Stimulated activated CD8-positive, alpha-beta memory T cell treated with anti-CD3 and anti-CD28 coated beads, Interleukin-7, amount 100 ng/mL, for 1 hour (primary cell): Measurements from ENCODE around the gene GSTCD.
"Not testable (repeated sequence)": the region's sequence is repeated elsewhere in the genome, so short reads cannot be mapped to it uniquely, and the experiment has no call there.

Experiments used
- DNase-seq, 2 donors: peaks; one replicate each; pipeline ENCODE4 v3.0.0-alpha.2; 2020; ENCODE audit warnings: low read depth in 2 of 2

The GSTCD gene

GRCh38 chr4:105805501-105806120 is 97.0 kb downstream of the GSTCD start:
- DNase-seq: no peak

- no peak for DNase-seq
Measured at GRCh38 chr4:105807496-105807895, 98.9 kb downstream of the GSTCD start.

- no peak for DNase-seq
Measured at GRCh38 chr4:105808030-105808749, 99.6 kb downstream of the GSTCD start.

- no peak for DNase-seq
Measured at GRCh38 chr4:105808750-105809041, 100.1 kb downstream of the GSTCD start.

GRCh38 chr4:105815701-105816100 is 107.1 kb downstream of the GSTCD start:
- DNase-seq: no peak

GRCh38 chr4:105822061-105822460 is 113.5 kb downstream of the GSTCD start:
- no peak for DNase-seq

- no peak for DNase-seq
Measured at GRCh38 chr4:105828074-105828473, 119.5 kb downstream of the GSTCD start.

- no peak for DNase-seq
Measured at GRCh38 chr4:105831189-105831588, 122.6 kb downstream of the GSTCD start.

GRCh38 chr4:105835177-105835576 is 126.6 kb downstream of the GSTCD start:
- no peak for DNase-seq

GRCh38 chr4:105836537-105836936 is 128.0 kb downstream of the GSTCD start:
- DNase-seq: no peak

- no peak for DNase-seq
Measured at GRCh38 chr4:105837037-105837436, 128.5 kb downstream of the GSTCD start.

GRCh38 chr4:105838082-105838481 is 129.5 kb downstream of the GSTCD start:
- no peak for DNase-seq

- DNase-seq: no peak
Measured at GRCh38 chr4:105840426-105841174, 132.0 kb downstream of the GSTCD start.

GRCh38 chr4:105843941-105844340 is 135.4 kb downstream of the GSTCD start:
- no peak for DNase-seq

GRCh38 chr4:105845559-105845958 is 137.0 kb downstream of the GSTCD start:
- no peak for DNase-seq

- not testable (repeated sequence) for DNase-seq
Measured at GRCh38 chr4:105848359-105848758, 139.8 kb downstream of the GSTCD start.

- DNase-seq: no peak
Measured at GRCh38 chr4:105851196-105851595, 142.6 kb downstream of the GSTCD start.

GRCh38 chr4:105852230-105852629 is 143.6 kb downstream of the GSTCD start:
- DNase-seq: not testable (repeated sequence)

- DNase-seq: no peak
Measured at GRCh38 chr4:105858466-105859040, 150.0 kb downstream of the GSTCD start.

- no peak for DNase-seq
Measured at GRCh38 chr4:105859233-105859632, 150.6 kb downstream of the GSTCD start.

- no peak for DNase-seq
Measured at GRCh38 chr4:105870963-105871362, 162.4 kb downstream of the GSTCD start.

- no peak for DNase-seq
Measured at GRCh38 chr4:105871997-105872396, 163.4 kb downstream of the GSTCD start.

GRCh38 chr4:105875233-105875632 is 166.6 kb downstream of the GSTCD start:
- DNase-seq: no peak
